K562 (cell line): ENCODE data around the gene TRMT1. TPM values are rescaled to one million over a fixed set of nuclear protein-coding genes. Genes with fewer than 3 reads are reported as not detected.

Source experiments
- ARHGAP35 ChIP-seq: fragments of 450-650 bp; IDR thresholded peaks from 2 replicates; pipeline ENCODE4 v1.6.1; 2018; ENCODE audit not compliant: partially characterized antibody
- C11orf30 ChIP-seq: fragments of 450-650 bp; IDR thresholded peaks from 2 replicates; pipeline ENCODE4 v1.6.1; 2016; ENCODE audit warnings: low read depth, mild to moderate bottlenecking
- CAMTA2 ChIP-seq: fragments of 250-450 bp; sonication (Bioruptor Pico); conservative IDR thresholded peaks from 2 replicates; pipeline ENCODE4 v1.5.1; 2022
- DPF2 ChIP-seq: fragments of 450-650 bp; IDR thresholded peaks from 2 replicates; pipeline ENCODE4 v1.6.1; 2016
- EHMT2 ChIP-seq: fragments of 450-650 bp; IDR thresholded peaks from 2 replicates; pipeline ENCODE4 v1.6.1; 2018; ENCODE audit warnings: antibody characterized with exemption
- GTF2F1 ChIP-seq: IDR thresholded peaks from 2 replicates; pipeline ENCODE4 v1.6.1; 2011; ENCODE audit warnings: low read depth, low read length, improper control_type of control experiment
- HLTF ChIP-seq: fragments of 450-650 bp; IDR thresholded peaks from 2 replicates; pipeline ENCODE4 v1.6.1; 2016
- HMGN3 ChIP-seq: IDR thresholded peaks from 2 replicates; pipeline ENCODE4 v1.6.1; 2011; ENCODE audit warnings: borderline replicate concordance, low read depth, mild to moderate bottlenecking, mixed read lengths, low read length; ENCODE audit not compliant: insufficient read length; ENCODE audit errors: extremely low read depth
- PHF20 ChIP-seq: fragments of 450-650 bp; IDR thresholded peaks from 2 replicates; pipeline ENCODE4 v1.6.1; 2018; ENCODE audit not compliant: partially characterized antibody
- POLR2A ChIP-seq: fragments of 450-650 bp; conservative IDR thresholded peaks from 2 replicates; pipeline ENCODE4 v1.6.1; 2016
- POLR3G ChIP-seq: IDR thresholded peaks from 2 replicates; pipeline ENCODE4 v1.6.1; 2011; ENCODE audit not compliant: insufficient read length, insufficient replicate concordance; ENCODE audit errors: extremely low read depth
- SMAD1 ChIP-seq: fragments of 150-350 bp; IDR thresholded peaks from 2 replicates; pipeline ENCODE4 v1.6.1; 2014; ENCODE audit warnings: low read length, low read depth; ENCODE audit not compliant: partially characterized antibody
- TGIF2 ChIP-seq: sonication (generic); formaldehyde crosslinking; IDR thresholded peaks from 2 replicates; pipeline ENCODE4 v1.8.1; 2022; ENCODE audit warnings: mild to moderate bottlenecking, missing genetic modification reagents, moderate library complexity
- THAP12 ChIP-seq: fragments of 250-450 bp; sonication (Bioruptor Pico); IDR thresholded peaks from 2 replicates; pipeline ENCODE4 v1.9.0; 2021; ENCODE audit warnings: mild to moderate bottlenecking, inconsistent platforms
- ZNF143 ChIP-seq: sonication (generic); formaldehyde crosslinking; IDR thresholded peaks from 2 replicates; pipeline ENCODE4 v1.9.0; 2022; ENCODE audit warnings: mild to moderate bottlenecking, missing genetic modification reagents
- ZNF436 ChIP-seq: fragments of 250-450, 450-650 bp; sonication (Bioruptor Pico); formaldehyde crosslinking; IDR thresholded peaks from 2 replicates; pipeline ENCODE4 v1.7.0; 2020; ENCODE audit warnings: mild to moderate bottlenecking
- ZNF445 ChIP-seq: fragments of 250-450 bp; sonication (Bioruptor Pico); IDR thresholded peaks from 2 replicates; pipeline ENCODE4 v1.4.0; 2020; ENCODE audit warnings: low read depth, mild to moderate bottlenecking, moderate library complexity
- ZNF57 ChIP-seq: fragments of 450-650 bp; formaldehyde crosslinking; IDR thresholded peaks from 2 replicates; pipeline ENCODE4 v1.4.0; 2020; ENCODE audit warnings: mild to moderate bottlenecking, moderate library complexity
- ZNF76 ChIP-seq: fragments of 250-450 bp; sonication (Bioruptor Pico); IDR thresholded peaks from 2 replicates; pipeline ENCODE4 v1.4.0; 2020; ENCODE audit warnings: mild to moderate bottlenecking, moderate library complexity, borderline replicate concordance
- polyA plus RNA-seq, 8 experiments: library from polyadenylated mRNA; depleted of rRNA in 4 of 8; stranded (reverse) in 5 of 8; unstranded in 3 of 8; fragments of >200 nt; fragmentation: Nextera tagmentation in 2 of 8; fragmentation: Illumina TruSeq in 1 of 8; extraction: Ambion mirVana in 2 of 8; extraction: Trizol in 1 of 8; gene quantifications; 2 replicates each; pipeline versions ENCODE4 v1.2.1 to v1.2.3, GENCODE V29; 2011 to 2014; ENCODE audit warnings: inconsistent platforms in 1 of 8, missing spikeins in 1 of 8
- total RNA-seq, 7 experiments: library from RNA; depleted of rRNA in 6 of 7; stranded (reverse); fragments of >200 nt in 6 of 7; fragmentation: Illumina TruSeq in 2 of 7; extraction: Trizol in 2 of 7; gene quantifications; 2 replicates each; pipeline versions ENCODE4 v1.2.1 to v1.2.3, GENCODE V29; 2011 to 2021; ENCODE audit warnings: low replicate concordance in 1 of 7
- TF ChIP-seq, protein P1 (sequence below): fragments of 250-450 bp; sonication (Bioruptor Pico); IDR thresholded peaks from 2 replicates; pipeline ENCODE4 v1.5.1; 2021; ENCODE audit warnings: mild to moderate bottlenecking
- TF ChIP-seq, protein P2 (sequence below): sonication (generic); formaldehyde crosslinking; IDR thresholded peaks from 2 replicates; pipeline ENCODE4 v1.8.0; 2022; ENCODE audit warnings: mild to moderate bottlenecking, missing genetic modification reagents
- TF ChIP-seq, protein P3 (sequence below): fragments of 250-450 bp; sonication (Bioruptor Pico); IDR thresholded peaks from 2 replicates; pipeline ENCODE4 v1.4.0; 2020

The TRMT1 gene
- total and polyA plus RNA-seq, 9 of the 15 experiments (the other 6 are each of a cell fraction or from before 2014, with no cell fraction given): 5.8 to 158 (median 54.3) TPM

DNA sequence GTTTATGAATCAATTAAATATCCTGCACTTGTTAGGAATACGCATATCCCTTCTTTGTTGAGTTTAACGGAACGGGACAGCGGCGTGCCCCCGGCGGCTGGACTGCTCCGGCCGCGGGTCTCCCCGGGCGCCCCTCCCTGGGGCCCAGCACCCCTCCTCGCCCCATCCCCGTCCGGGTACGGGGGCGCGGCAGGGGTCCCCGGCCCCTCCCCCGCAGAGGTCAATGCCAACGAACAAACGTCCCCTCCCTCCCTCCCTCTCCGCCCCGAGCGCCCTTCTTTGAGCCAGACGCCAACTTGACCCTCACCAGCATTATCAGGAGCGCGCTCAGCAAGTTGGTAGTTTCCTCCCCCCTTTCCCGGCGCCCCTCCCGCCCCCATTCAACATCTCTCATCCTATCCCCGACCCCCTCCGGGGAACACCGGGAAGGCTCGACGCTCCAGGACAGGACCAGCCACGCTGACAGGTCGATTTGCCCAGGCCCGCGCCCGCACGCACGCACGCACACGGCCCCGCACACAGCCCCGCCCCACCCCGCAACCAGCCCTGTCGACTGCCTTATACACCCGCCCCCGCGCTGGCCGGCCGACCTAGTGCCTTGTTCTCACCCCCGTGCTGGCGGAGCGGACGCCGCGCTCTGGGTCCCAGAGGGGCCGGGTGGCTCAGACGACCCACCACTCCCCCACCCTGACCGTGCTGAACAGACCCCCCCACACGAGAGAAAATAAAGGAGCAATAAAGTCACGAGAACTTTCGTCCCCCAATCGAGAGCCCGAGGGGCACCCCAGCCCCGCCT, 18.9 kb downstream of the TRMT1 start (continued):
- TF ChIP-seq, protein P1, sequence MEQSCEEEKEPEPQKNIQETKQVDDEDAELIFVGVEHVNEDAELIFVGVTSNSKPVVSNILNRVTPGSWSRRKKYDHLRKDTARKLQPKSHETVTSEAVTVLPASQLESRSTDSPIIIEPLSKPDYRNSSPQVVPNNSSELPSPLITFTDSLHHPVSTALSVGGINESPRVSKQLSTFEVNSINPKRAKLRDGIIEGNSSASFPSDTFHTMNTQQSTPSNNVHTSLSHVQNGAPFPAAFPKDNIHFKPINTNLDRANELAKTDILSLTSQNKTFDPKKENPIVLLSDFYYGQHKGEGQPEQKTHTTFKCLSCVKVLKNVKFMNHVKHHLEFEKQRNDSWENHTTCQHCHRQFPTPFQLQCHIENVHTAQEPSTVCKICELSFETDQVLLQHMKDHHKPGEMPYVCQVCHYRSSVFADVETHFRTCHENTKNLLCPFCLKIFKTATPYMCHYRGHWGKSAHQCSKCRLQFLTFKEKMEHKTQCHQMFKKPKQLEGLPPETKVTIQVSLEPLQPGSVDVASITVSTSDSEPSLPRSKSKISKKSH (CRISPR knock-in tag): peak; percentile 85
- TF ChIP-seq POLR2A (peak; percentile 72), ZNF436 (peak; percentile 49), ZNF76 (CRISPR knock-in tag) (no peak), DPF2 (no peak), HLTF (no peak), EHMT2 (no peak), HMGN3 (peak; percentile 95), TGIF2 (CRISPR knock-in tag) (no peak), ARHGAP35 (no peak), POLR3G (no peak), THAP12 (CRISPR knock-in tag) (0 out of 2 replicates have a peak, but pooled peaks have one; percentile 17), ZNF57 (CRISPR knock-in tag) (no peak), ZNF445 (CRISPR knock-in tag) (peak; percentile 64), SMAD1 (no peak), C11orf30 (no peak), GTF2F1 (no peak), CAMTA2 (CRISPR knock-in tag) (peak; percentile 96; the same call in 1 of the 2 replicates), PHF20 (no peak), ZNF143 (no peak)
- TF ChIP-seq, protein P2, sequence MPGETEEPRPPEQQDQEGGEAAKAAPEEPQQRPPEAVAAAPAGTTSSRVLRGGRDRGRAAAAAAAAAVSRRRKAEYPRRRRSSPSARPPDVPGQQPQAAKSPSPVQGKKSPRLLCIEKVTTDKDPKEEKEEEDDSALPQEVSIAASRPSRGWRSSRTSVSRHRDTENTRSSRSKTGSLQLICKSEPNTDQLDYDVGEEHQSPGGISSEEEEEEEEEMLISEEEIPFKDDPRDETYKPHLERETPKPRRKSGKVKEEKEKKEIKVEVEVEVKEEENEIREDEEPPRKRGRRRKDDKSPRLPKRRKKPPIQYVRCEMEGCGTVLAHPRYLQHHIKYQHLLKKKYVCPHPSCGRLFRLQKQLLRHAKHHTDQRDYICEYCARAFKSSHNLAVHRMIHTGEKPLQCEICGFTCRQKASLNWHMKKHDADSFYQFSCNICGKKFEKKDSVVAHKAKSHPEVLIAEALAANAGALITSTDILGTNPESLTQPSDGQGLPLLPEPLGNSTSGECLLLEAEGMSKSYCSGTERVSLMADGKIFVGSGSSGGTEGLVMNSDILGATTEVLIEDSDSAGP (CRISPR knock-in tag): no peak
- TF ChIP-seq, protein P3, sequence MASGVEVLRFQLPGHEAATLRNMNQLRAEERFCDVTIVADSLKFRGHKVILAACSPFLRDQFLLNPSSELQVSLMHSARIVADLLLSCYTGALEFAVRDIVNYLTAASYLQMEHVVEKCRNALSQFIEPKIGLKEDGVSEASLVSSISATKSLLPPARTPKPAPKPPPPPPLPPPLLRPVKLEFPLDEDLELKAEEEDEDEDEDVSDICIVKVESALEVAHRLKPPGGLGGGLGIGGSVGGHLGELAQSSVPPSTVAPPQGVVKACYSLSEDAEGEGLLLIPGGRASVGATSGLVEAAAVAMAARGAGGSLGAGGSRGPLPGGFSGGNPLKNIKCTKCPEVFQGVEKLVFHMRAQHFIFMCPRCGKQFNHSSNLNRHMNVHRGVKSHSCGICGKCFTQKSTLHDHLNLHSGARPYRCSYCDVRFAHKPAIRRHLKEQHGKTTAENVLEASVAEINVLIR (CRISPR knock-in tag): no peak
